GM18499 (cell line): Measurements from ENCODE around the gene CCDC152.
"Not testable (repeated sequence)": the region's sequence is repeated elsewhere in the genome, so short reads cannot be mapped to it uniquely, and the experiment has no call there.

Experiments used
- ATAC-seq: cut with Tn5 transposase; IDR thresholded peaks from one replicate; pipeline ENCODE4 v1.9.1; 2021; ENCODE audit warnings: moderate number of reproducible peaks; ENCODE audit not compliant: insufficient read depth, unreplicated experiment

Gene CCDC152, protein sequence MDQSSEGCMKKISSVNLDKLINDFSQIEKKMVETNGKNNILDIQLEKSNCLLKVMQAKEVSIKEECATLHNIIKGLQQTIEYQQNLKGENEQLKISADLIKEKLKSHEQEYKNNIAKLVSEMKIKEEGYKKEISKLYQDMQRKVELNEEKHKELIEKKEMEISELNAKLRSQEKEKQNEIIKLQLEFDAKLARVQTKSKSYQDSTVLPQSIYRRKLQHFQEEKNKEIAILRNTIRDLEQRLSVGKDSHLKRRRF

DNA sequence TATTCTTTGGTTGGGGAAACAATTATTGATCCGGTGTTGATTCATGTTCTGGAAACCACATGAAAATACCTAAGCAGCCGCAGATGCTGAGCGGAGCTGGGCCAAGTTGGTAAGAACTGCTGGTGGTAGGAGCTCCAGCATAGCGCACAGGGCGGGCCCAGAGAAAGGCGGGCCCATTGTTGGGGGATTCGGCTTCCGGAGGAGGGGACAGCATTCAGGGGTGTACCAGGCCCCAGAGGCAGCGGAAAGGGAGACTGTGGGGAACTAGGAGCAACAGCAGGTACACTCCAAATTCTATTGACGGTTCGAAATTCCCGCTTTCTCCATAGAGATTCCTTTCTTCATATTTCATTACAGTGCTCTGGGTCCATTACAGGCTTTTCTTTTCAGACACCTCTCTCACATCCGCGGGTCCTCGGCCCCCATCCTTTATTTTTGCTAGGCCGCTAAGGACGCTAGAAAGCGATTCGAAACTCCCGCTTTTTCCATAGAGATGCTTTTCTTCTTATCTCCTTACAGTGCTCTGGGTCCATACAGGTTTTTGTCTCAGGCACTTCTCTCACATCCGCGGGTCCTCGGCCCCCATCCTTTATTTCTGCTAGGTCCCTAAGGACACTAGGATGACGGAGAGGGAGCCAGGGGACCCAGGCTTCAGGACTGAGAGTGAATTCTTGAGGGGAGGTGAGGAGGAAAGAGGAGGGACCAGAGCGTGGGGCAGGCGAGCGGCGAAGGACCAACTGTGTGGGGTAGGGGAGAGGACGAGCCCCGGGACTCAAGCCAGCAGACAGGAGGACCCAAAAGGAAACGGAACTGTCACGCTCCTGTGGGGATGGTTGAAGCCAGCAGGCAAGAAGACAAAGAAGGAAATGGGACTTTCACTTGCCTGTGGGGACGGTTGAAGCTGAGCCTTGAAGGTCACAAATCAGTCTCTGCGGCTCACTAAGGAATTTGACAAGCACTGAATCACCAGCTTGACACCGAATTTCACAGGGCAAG is at the start of gene CCDC152:
Gene CCDC152 (plus strand): TSS at position 213 of the 996 bp plus-strand sequence. CDS start 2,304 bp downstream, outside the sequence.
- ATAC-seq: peak; percentile 91

DNA sequence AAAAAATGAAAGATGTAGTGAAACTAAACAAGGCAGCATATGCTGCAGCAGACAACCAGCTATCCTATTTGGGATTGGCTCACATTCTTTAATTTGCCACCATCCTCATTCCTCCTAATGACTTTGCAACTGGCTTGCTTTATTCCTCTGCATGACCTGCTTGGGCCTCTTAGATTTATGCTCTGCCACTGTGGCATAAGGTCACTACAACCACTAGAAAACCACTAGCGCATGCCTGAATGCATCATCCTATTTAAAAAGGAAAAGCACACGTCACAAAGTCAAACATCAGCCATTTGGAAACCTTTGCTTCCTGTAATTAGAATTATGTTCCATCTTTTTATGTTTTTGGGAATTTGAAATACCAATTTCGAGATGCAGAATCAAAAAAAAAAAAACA is 40.8 kb upstream of the CCDC152 start:
- no peak for ATAC-seq

DNA sequence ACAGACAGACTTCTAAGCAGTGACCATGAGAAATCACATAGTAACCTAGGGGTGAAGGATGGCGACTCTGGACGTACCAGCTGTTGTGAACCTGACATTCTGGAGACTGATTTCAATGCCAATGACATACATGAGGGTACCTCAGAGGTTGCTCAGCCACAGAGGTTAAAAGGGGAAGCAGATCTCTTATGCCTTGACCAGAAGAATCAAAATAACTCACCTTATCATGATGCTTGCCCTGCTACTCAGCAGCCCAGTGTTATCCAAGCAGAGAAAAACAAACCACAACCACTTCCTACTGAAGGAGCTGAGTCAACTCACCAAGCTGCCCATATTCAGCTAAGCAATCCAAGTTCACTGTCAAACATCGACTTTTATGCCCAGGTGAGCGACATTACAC is 38.0 kb upstream of the CCDC152 start:
- peak; percentile 94 for ATAC-seq

DNA sequence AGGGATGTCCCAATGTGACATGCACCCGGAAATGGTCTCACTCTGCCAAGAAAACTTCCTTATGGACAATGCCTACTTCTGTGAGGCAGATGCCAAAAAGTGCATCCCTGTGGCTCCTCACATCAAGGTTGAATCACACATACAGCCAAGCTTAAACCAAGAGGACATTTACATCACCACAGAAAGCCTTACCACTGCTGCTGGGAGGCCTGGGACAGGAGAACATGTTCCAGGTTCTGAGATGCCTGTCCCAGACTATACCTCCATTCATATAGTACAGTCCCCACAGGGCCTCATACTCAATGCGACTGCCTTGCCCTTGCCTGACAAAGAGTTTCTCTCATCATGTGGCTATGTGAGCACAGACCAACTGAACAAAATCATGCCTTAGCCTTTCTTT is 37.6 kb upstream of the CCDC152 start:
- ATAC-seq: no peak

DNA sequence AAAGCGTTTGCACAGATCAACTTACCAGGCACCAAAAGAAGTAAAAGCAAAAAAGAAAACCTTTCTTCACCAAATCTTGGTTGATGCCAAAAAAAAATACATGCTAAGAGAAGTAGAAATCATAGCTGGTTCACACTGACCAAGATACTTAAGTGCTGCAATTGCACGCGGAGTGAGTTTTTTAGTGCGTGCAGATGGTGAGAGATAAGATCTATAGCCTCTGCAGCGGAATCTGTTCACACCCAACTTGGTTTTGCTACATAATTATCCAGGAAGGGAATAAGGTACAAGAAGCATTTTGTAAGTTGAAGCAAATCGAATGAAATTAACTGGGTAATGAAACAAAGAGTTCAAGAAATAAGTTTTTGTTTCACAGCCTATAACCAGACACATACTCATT is 36.4 kb upstream of the CCDC152 start:
- no peak for ATAC-seq

DNA sequence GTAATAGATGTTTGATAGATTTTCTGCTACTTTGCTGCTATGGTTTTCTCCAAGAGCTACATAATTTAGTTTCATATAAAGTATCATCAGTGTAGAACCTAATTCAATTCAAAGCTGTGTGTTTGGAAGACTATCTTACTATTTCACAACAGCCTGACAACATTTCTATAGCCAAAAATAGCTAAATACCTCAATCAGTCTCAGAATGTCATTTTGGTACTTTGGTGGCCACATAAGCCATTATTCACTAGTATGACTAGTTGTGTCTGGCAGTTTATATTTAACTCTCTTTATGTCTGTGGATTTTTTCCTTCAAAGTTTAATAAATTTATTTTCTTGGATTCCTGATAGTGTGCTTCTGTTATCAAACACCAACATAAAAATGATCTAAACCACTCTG is 35.1 kb upstream of the CCDC152 start:
- ATAC-seq: no peak

DNA sequence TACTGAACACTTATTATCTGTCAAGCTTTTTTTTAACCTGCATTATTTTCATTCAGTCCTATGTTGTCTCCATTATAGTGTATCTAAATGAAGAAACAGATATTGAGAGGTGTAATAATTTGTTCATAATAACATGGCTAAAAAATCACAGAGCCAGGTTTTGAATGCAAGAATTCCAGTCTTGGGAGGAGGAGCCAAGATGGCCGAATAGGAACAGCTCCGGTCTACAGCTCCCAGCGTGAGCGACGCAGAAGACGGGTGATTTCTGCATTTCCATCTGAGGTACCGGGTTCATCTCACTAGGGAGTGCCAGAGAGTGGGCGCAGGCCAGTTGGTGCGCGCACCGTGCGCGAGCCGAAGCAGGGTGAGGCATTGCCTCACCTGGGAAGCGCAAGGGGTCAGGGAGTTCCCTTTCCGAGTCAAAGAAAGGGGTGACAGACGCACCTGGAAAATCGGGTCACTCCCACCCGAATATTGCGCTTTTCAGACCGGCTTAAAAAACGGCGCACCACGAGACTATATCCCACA is 22.0 kb upstream of the CCDC152 start:
- not testable (repeated sequence) for ATAC-seq

DNA sequence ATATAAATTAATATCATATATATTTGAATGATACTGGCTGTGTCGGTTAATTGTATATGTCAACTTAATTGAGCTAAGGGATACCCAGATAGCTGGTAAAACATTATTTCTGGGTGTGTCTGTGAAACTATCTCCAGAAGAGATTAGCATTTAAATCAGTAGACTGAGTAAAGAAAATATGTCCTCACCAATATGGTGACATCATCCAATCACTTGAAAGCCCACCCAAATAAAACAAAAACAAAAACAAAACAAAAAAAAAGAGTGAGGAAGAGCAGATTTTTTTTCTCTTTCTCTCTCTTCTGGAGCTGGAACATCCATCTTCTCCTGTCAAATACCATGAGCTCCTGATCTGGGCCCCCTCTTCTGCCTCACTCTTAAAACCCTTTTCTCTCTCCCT is 15.7 kb upstream of the CCDC152 start:
- no peak for ATAC-seq

DNA sequence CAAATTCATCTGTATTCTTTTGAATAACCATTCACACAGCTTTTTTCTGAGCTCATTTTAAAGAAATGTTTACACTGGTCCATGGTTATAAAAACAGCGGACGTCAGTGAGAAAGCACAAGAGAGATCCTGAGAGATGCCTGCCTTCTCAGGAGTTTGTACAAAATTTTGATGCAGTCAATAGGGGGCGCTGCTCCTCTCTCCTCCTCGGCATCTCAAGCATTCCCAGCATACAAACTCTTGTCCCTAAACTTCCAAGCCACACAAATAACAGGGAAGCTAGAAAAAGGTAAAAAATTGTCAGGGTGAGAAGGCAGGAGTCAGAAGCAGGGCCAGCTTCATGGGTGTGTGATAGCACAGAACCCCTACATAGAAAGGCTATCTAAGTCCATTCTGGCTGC is 11.2 kb upstream of the CCDC152 start:
- ATAC-seq: no peak

DNA sequence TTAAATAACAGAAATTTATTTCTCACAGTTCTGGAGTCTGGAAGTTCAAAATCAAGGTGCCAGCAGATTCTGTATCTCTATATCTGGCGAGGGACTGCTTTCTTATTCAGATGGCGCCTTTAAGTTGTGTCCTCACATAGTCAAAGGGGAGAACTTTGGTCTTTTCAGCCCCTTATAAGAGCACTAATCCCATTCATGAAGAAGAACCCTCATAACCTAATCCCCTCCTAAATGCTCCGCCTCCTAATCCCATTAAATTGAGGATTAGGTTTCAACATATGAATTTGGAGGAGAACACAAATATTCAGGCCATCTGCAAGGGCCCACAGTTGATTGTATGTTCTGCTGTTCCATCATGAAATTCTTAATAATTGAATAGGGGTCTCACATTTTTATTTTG is 10.8 kb upstream of the CCDC152 start:
- no peak for ATAC-seq

DNA sequence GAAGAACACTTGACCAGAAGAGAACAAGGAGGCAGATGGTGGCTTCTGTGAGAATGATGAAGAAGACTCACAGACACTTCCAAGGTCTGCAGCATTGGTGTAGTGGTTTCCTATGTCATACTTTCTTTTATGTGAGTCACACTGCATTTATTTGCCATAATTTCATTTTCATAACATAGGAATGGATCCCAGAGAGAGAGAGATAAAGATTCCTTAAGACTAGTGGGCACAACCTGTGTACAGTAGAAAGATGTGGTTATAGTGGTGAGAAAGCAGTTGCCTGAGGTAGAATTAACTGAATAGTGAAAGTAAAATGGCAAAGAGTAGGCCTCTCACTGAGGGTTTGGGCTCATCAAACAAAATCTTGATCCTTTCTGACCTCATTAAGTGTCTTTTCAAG is 7.6 kb upstream of the CCDC152 start:
- no peak for ATAC-seq

DNA sequence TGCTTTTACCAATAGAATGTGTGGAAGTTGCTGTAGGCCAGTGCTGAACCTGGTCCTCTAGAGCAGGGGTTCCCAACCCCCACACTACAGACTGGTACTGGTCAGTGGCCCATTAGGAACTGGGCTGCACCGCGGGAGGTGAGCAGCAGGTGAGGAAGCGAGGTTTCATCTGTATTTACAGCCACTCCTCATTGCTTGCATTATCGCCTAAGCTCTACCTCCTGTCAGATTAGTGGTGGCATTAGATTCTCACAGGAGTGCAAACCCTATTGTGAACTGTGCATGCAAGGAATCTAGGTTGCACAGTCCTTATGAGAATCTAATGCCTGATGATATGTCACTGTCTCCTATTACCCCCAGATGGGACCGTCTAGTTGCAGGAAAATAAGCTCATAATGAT is 6.1 kb upstream of the CCDC152 start:
- ATAC-seq: no peak

DNA sequence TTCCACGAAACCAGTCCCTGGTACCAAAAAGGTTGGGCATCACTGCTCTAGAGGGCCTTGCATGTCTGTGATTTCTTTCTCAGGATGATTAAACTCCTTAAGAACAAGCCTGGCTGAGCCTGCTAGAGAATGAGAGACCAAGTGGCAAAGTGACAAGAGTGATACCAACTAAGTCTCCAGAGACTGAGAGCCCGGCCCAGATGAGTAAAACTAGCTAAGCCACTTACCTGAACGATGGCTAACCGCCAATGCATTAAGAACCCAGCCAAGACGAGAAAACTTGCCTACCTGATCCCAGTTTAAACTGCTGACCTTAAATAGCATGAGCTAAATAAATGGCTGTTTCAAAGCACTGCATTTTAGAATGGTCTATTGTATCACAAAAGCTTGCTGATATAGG is 5.6 kb upstream of the CCDC152 start:
- ATAC-seq: no peak

DNA sequence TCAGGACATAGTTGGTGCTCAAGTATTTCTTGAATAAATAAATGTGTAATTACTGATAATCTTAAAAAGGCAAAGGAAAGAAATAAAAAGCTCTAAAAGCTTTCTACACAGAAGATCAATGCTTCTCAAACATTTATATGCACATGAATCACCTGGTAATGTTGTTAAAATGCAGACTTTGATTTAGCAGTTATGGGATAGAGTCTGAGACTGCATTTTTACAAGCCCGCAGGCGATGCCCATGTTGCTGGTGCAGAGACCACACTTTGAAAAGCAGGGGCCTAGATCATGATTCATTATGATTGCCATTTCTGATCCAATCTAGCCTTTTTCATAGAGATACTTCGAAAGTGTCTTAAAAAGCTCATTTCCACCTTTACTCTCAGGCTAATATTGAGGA is 3.5 kb upstream of the CCDC152 start:
- ATAC-seq: no peak

DNA sequence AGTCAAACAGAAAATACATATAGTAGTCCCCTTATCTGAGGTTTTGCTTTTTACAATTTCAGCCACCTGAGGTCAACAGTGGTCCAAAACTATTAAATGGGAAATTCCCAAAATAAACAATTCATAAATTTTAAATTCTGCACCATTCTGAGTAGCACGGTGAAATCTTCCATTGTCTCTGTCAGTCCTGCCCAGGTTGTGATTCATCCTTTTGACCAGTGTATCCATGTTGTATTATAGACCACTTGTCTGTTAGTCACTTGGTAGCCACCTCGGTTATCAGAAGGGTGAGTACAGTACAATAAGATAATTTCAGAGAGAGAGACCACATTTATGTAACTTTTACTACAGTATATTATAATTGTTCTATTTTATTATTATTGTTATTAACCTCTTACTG is 2.8 kb downstream of the CCDC152 start:
- no peak for ATAC-seq

DNA sequence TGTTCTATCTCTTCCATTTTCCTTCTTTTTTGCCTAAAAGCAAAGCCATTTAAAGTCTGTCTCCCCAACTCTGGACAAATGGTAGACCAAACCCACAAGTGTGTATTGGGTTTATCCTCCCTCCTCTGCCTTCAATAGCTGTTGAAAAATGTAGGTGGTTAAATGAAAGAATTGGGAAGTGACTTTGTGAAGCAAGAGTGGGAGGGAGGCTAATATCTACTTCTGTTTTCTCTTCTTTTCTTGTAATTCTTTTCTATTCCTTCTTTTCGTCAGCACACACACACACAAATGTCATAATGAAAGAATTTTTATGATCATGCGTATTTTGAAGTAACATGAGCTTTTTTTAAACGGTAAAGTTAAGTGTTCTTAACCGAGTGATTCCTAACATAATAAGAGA is 3.8 kb downstream of the CCDC152 start:
- ATAC-seq: no peak

DNA sequence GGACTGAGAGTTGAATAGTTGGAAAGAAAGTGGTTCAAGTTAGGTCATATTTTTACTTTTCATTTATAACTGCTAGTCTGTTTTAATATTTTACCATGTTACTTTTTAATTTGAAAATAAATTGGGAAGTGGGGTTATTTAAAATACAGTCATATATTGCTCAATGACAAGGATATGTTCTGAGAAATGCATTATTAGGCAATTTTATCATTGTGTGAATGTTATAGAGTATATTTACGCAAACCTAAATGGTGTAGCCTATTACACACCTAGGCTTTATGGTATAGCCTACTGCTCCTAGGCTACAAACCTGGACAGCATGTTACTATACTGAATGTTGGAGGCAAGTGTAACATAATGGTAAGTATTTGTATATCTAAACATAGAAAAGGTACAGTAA is 5.2 kb downstream of the CCDC152 start:
- ATAC-seq: no peak

DNA sequence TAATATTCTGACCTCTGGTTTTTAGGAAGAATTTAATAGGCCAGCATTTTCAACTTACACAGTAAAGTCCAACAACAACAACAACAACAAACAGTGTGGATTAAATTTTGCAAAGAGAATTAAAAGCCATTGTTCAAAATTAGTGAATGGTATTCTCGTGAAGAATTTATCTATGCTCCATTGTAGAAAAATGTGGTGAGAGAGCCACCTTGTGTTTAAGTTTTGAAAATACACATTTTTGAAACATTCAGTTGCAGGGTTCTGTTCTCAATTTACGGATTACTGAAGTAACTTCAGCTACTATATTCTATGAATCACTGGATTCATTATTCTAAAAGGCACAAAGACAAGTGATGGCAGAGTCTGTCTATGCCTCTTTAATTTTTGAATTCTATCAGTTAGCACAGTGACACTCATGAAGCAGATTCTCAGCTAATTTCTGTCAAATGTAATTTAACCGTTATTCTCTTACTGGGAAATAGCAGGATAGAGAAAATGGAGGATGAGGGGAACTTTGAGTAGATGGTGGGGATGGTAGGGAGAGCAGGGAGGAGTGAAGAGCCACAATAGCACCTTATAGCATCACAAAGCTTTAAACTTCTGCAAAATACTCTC is 11.0 kb downstream of the CCDC152 start:
- no peak for ATAC-seq

DNA sequence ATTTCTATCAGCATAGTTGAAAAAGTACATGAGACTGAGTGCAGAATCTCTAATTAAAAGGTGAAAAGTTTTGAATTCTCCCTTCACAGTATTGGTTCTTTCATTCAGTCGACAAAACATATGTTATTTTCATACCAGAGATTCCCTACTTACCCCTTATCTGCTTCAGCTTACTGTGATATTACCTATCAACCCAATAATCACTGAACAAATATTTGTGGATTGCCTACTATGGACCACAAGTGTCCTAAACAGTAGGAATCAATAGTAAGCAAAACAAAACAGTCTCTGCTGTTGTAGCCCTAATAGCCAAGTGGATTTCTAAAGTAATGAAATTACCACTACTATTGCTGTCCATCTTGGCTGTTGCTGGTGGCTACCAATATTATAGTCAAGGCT is 11.5 kb downstream of the CCDC152 start:
- no peak for ATAC-seq

DNA sequence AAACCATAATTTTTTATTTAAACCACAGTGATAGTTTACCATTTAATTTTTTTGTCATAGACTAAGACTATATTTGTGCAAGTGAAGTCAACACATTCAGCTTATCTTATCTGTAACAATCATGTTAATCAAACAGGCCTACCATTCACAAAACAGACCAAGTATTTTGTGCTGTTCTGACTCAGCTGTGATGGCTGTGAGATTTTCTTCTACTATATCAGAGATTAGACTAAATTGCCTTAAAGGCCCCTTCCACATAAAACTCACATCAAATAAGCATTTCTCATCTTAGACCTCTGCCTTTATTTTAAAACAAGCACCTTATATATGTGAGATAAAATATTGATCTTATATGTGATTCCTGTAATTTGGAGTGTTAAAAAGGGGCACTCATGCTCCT is 13.4 kb downstream of the CCDC152 start:
- no peak for ATAC-seq
